HG03175 (cell line): Measurements from ENCODE around the gene ABCC5.

Experiments
- ATAC-seq: cut with Tn5 transposase; IDR thresholded peaks from one replicate; pipeline ENCODE4 v1.9.1; 2021; ENCODE audit warnings: mild to moderate bottlenecking, moderate library complexity; ENCODE audit not compliant: unreplicated experiment

ABCC5 gene

DNA sequence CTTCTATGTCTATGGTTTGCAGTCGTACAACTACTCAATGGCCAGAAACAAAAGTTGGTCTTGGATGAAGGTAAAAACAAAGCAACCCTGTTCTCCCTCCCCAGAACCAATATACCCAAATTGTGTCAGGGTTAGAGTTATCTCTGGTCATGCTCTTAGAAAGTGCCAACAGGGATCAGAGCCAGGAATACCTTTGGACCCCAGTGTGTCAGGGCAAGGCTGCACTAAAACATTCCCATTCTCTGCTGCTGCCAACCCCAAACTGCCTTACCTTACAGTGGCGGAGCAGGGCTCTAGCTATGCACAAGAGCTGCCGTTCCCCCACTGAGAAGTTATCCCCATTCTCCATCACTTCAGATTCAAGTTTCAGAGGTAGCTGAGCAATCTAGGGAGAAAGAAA is 90.6 kb downstream of the ABCC5 start:
- no peak for ATAC-seq

DNA sequence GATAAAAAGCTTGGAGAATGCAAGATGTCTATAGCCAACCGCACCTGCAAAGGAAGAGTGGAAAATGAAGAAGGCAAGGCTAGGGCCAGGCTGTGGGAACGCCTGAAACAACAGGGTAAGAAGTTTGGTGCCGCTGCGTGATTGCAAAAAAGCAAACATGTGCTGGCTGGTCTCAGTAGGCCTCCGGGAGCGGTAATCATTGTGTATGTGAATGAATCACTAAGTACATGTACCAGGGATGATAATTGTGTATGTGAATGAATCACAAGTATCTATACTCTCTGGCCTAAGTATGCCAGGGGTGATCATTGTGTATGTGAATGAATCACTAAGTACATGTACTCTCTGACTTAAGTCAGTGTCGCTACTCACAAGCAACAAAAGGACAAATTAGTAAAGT is 92.7 kb downstream of the ABCC5 start:
- ATAC-seq = no peak

DNA sequence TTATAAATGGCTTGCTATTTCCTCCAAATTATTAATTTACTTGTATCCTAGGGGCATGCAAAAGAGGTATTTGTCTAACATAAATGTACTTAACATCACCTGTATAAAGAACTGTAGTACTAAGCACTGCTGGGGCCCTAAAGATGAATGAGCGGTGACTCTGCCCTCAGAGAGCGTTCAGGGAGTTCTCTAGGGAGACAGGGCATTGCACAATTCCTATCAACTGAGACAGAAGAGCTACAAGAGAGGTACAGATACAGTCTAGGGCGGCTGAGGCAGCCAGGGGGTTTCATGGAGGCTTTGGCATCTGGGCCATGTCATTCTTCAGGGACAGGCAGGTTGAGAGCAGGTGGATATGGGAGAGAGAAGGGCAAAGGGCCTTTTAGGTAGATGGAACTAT is 93.1 kb downstream of the ABCC5 start:
- ATAC-seq = no peak

DNA sequence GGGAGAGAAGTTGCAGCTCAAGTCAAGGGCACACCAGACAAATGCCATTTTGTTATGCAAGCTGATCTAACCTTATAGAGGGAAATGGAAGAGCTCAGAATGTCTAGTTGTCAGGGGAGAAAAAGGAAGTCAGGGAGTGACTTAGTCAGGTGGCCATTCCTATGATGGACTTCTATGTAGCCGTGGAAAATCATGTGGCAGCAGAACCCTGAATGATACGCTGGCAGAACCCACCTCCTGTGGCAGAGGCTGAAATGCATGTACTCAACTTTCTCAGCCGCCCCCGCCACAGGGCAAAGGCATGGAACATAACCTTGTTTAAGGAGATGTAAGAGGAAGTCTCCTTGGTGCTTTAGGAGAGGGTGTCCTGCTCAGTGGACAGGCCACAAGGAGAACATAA is 95.3 kb downstream of the ABCC5 start:
- ATAC-seq = no peak

DNA sequence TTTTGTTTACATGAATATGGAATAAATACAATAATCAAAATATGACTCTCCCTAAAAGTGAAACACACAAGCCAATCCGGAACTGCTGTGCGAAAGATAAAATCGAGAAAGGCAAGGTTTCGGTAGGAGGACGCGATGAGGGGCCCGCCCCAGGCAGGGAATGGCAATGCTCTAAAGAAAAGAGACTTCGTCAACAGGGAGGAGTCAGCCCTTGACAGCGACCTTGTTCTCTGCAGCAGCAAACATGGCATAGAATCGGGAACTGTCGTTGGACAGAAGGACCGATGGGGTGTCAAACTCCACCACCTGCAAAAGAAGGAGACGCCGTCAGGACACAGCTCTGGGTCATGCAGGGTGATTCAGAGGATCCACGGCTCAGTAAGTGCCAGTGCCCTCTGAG is 96.6 kb downstream of the ABCC5 start:
- no peak for ATAC-seq

DNA sequence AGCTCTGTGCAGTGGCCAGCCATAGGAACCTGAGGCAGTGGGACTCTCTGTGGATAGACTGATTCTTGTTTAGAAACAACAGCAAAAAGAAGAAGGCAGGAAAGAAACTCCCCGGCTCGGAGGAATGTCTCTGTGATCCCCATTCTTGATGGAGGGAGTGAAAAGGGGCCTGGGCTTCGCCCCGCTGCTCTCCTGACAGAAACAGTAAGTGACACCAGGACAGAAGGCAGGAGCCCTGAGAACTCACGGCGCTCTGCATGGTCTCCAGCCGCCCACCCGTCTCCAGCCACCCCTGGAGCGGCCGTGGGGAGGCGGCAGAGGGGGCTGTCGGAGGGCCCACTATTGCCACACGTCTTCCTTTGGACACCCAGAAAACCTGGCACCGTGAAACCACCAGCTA is 97.3 kb downstream of the ABCC5 start:
- no peak for ATAC-seq

DNA sequence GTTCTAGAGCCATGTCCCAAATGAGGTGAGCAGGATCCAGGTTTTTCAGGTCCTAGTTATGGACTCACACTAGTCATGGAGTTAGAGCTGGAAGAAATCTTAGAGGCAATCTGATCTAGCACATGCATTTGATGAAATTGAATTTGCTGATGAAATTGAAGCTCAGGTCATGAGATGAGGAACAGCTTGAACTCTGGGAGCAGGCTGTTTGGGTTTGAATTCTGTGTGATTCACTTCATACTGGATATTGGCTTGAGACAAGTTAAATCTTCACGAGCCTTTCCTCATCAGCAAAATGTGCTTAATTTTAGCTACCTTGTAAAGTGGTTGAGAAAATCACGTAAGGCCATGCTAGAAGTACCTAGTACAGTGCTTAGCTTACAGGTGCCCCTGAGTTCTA is 99.5 kb downstream of the ABCC5 start:
- no peak for ATAC-seq

DNA sequence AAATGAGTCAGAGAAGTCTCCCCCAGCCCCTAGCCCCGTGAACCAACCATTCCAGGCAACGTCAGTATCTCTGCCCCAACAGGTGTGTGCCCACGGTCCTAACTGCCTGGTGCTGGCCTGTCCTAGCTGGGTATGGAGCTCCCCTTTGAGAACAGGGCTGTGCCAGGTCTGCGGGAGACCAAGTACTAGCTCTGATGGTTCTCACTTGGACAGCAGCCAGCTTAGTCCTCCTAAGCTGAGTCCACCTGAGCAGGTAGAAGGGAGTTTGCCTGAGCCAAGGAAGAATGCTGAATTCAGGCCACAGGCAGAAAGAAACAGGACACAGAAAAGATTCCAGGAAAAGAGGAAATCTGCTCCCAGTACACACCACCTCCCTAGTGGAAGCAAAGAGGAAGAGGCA is 99.9 kb downstream of the ABCC5 start:
- no peak for ATAC-seq

DNA sequence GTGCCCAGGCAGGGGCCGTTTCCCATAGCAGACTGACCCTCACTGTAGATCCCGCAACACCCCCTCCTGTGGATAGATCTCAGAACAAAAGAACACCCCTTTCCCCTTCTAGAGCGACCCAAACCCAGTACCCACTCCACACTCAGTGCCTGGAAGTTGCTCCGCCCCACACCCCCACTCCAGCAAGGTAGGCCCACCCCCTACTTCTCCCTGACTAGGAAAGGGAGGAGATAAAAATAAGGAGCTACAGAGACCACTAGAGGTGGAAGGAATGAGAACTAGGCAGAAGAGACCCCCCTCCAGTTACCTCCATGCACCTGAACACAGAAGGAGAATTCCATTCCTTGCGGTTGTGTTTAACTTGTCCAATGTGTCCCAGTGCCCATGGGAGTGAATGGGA is 102.8 kb downstream of the ABCC5 start:
- ATAC-seq = no peak

DNA sequence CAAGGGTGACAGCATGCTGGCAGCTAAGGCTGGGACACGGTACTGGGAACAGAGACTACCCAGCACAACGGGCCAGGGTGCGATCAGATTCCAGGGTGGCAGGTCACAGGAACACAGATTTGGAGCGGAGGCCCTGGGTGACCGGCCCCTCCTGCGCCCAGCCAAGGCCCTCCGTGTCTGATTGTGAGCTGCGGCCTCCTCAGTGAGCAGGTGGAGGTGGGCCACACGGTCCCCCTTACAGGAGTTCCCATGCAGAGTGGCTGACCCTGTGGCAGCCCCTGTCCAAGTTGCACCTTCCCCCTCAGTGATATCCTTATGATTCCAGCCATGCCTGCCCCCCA is 104.1 kb downstream of the ABCC5 start:
- no peak for ATAC-seq

DNA sequence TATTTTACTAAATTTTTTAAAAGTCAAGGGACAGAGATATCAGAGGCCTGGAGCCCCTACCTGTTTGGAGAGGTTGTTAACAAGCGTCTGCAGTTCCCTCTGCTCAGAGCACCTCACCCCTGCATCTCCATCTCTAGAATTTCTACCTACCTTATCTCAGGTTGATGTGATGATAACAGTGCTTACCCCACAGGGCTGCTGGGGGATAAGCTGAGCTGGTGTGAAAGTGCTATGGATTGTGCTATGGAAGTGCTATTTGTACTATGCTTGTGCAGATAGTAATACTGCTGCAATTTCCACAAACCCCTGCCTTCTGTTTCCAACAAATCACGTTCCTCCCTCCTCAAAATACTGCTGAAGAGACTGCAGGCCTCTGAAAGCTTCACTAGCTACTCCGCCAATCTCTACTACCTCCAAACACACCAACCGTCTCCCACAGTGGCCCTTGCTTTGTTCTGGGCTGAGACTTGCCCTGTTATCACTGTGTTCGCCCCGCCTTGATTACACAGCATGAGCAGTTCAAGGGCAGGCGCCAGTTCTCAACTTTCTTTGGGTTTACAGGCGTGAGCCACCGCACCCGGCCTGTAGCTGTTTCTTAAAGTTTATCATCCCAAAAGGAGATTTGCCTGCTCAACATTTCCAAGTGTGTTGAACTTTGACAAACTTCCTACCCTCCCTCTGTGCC is 104.6 kb downstream of the ABCC5 start:
- no peak for ATAC-seq

DNA sequence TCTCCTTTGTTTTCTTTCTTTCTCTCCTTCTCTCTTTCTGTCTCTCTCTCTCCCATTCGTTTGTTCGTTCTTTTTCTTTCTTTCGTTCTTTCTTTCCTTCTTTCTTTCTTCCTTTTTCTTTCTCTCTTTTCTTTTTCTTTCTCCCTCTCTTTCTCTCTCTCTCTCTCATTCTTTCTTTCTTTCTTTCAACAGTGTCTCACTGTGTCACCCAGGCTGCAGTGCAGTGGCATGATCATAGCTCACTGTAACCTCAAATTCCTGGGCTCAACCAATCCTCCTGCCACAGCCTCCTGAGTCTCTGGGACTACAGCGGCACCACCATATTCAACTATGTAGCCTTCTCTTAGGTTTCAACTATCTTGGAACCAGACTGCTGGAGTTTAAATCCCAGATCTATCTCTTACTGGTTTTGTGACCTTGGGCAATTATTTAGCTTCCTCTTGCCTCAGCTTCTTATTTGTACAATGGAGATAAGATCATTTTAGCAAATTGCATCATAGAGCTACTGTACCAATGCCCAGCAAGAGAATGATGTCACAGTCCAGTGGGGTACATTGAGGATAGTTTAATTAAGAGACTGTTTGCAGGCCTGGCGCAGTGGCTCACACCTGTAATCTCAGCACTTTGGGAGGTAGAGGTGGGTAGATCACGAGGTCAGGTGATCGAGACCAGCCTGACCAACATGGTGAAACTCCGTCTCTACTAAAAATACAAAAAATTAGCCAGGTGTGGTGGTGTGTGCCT is 105.7 kb downstream of the ABCC5 start:
- ATAC-seq = no peak

DNA sequence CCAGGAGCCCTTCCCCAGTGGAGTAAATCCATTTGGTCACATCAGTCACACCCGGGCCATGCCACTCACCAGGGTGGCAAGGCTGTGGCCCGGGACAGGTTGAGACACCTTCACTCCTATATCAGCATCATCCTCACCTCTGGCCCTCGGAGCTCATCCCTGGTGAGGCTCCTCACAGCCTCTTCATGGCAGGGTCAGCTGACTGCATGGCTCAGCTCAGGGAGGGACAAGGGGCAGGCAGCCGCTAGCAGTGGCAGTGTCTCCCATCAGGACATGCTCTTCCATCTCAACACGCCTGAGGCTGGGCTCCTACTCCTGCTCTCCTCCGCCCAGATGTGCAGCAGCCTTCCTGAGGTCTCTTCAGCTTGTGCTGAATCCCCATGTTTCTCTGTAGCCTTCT is 106.6 kb downstream of the ABCC5 start:
- ATAC-seq = no peak

DNA sequence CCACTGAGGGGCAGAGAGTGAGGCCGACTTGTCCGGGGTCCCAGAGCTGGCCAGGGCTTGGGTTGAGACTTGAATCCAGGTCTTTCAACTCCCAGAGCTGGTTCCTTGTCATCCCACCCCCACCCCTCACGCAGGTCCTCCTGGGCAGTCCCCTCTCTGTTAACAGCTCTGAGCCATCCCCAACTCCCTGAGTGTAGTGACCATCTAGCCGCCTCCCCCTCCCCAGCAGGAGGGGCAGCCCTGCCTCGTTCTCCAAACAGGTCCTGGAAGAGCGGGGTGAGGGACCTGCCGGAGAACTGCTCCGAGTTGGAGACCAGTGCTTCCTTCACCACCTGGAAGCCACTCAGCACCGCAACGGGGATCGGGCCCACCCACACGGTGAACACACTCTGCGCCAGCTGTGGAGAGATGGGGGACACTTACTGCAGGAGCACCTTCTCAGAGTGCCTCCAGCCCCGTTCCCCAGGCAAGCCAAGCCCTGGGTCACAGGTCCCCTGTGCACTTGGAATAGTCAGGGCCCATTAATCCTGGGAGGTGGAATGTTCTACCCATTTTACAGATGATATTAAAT is 108.6 kb downstream of the ABCC5 start:
- ATAC-seq = no peak

DNA sequence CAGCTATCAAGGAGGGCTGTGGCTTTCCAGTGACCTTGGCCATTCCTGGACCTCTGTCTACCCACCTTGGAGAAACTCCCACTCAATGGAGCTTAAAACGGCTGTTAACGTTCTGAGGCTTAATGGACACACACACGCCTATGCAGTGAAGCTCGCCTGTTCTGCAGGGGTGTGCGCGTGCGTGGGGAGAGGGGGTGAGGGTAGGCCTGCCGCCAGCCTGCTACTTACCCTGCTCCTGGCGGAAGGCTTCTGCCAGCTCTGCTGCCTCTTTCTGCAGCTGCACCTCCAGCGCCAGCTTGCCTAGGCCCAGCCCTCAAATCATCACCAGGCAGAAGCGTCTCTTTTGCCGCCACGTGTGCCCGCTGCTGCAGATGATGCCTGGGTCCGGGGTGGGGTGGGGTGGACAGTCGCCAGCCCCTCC is 109.8 kb downstream of the ABCC5 start:
- no peak for ATAC-seq

DNA sequence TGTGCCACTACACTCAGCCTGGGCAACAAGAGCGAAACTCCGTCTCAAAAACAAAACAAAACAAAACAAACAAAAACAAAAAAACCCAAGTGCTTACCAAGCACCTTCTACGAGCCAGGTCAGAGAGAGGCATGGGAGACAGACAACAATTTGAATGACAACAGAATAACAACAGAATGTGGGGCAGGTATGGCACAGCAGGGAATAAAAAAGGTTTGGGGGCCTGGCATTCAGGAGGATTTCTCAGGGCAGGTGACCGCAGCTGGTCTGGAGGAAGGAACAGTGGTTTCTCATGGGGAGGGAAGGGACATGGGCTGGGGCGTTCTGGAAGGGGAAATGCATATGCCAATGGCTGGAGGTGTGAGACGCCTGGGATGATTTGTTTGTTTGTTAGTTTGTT is 110.5 kb downstream of the ABCC5 start:
- ATAC-seq = no peak

DNA sequence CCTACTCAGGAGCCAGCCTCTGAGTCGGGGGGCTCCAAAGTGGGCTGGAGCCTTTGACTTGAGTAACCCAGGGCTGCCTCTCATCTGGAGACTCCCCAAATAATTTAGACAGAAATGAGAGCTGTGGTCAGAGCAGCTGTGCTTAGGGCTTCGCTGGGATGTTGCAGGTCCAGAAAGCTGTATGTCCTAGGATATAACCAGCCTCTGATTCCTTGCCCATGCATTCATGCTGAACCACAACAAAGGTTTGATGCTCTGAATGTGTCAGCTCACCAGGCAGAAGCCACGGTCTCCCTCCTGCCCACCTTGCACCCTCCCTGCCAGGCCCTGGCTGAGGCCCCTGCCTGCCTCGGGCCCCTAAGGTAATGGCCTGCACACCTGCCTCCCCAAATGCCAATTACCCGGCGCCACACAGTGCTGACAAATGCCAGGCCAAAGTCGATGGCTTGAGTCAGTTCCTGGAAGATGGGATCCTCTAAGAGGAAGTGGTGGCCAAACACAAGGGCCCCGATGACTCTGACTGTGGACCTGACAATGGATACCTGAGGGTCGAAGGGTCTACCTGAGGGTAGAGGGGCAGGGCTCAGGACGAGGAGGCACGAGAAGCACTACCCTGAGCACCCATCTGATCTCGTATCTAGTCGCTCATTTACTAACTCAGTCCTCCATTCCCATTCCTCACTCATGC is 111.3 kb downstream of the ABCC5 start:
- no peak for ATAC-seq

DNA sequence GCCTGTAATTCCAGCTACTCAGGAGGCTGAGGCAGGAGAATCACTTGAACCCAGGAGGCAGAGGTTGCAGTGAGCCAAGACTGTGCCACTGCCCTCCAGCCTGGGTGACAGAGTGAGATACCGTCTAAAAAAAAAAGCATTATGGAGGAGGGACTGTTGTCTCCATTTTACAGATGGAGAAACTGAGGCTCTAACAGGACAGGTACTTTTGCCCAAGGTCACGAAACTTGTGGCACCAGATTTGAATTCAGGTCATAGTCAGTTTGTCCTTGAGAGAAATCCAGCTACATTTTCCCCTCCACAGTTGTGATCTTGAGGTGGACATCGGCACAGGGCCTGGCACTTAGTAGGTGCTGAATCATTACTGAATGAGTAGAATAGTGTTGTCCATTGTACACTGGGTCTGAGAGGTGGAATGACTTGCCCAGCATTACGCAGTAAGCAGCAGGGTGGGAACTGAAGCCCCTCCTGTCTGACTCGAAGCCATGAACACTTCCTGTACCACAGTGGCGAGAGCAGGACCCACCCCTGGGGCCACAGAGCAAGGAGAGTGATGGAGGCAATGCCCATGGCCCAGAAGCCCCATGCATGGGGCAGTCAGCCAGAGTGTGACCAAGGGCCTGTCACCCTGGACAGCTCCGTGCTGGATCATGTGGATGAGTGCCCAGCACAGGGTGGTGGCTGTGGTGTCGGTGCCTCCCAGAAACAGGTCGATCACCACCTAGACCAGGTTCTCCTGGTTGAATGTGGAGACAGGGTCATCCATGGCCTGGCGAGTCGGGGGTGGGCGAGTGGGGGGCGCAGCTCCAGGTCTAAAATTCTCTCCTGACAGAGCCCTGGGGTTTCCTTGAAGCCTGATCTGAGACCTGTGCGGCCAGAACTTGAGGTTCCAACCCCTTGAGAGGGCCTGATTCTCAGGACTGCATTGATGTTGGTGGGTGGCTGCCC is 112.6 kb downstream of the ABCC5 start:
- no peak for ATAC-seq

DNA sequence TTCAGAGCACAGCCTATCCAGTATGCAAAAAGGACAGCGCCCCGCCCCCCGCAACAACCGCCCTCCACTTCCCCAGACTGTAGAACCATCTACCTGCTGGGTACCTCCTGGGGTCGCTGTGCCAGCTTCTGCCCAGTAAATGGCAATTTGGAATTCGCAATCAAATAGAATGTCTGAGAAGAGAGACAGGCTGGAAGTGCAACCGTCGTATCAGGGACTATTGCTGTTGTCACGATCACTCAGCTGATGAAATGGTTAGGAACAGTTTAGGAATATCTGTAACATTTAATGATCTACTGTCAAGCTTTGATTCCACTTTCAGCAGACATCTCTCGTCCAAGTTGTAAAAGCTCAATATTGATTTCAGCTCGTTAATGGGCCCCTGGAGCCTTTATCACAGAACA is 119.7 kb downstream of the ABCC5 start:
- ATAC-seq = no peak

DNA sequence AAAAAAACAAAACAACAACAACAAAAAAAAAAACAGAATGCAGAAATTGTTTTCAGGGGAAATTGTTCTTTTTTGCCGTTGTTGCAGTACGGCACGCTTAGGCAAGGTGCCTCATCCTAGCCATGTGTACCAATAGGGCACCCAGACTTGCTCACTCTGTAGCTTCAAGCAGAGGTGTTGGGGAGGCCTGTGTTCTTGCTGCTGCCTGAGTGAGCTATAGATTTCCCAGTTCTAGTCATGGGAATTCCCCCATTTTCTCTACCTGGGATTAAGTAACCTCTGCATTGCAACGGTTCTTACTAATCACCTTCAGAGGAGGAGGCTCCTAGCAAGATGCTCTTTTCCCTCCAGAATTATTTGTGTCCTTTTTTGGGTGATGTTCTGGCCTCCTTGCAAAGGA is 120.1 kb downstream of the ABCC5 start:
- no peak for ATAC-seq

DNA sequence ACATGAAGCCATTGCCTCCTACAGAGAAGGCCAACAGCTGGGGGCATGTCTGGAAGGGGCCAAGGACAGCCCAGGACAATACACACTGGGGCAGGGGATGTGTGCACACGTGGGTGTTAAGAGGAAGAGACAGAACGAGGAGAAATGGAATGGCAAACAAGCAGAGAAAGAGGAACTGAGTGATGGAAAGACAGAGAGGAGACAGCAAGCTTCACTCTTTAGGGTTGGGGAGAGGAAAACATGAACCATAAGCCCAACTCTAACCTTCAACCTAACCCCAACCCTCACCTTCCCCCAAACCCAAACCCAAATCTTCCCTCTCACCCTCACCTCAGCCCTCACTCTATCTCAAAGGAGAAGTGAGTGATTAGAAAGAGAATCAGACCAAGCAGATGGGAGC is 121.1 kb downstream of the ABCC5 start:
- ATAC-seq = no peak
